Spinal cord (tissue), 10 donors: ENCODE data around the gene FREM1. TPM values are rescaled to one million over a fixed set of nuclear protein-coding genes. Genes with fewer than 3 reads are reported as not detected.

Experiments
- DNase-seq, 6 donors: peaks; one replicate each; pipeline versions ENCODE4 v3.0.0 to v3.0.0-alpha.2; 2013 to 2015; ENCODE audit warnings: low spot score in 6 of 6, low read depth in 4 of 6
- H3K27ac ChIP-seq: one replicate; pipeline ENCODE4 v1.5.1; 2013; ENCODE audit warnings: low read depth, low read length, control low read depth
- H3K27me3 ChIP-seq: one replicate; pipeline ENCODE4 v1.6.1; 2013; ENCODE audit warnings: low read length; ENCODE audit not compliant: control insufficient read depth, insufficient read depth
- H3K36me3 ChIP-seq: one replicate; pipeline ENCODE4 v1.6.1; 2013; ENCODE audit warnings: low read length; ENCODE audit not compliant: control insufficient read depth, insufficient read depth
- H3K4me1 ChIP-seq: one replicate; pipeline ENCODE4 v1.6.1; 2013; ENCODE audit warnings: low read length; ENCODE audit not compliant: control insufficient read depth, insufficient read depth
- H3K4me3 ChIP-seq: one replicate; pipeline ENCODE4 v1.5.1; 2013; ENCODE audit warnings: low read depth, low read length, control low read depth
- H3K9me3 ChIP-seq: one replicate; pipeline ENCODE4 v1.6.1; 2013; ENCODE audit warnings: low read length; ENCODE audit not compliant: control insufficient read depth, insufficient read depth
- WGBS: methylation state at CpG from one replicate; pipeline ENCODE4 v1.1.5; 2013; ENCODE audit warnings: missing lambda C conversion rate; ENCODE audit not compliant: insufficient coverage; 5-methylcytosine and 5-hydroxymethylcytosine counted together
- polyA plus RNA-seq, 2 donors: library from polyadenylated mRNA; unstranded; fragments of 120-200 nt; gene quantifications; one replicate each; pipeline ENCODE4 v1.2.1, GENCODE V29; 2013; ENCODE audit not compliant: insufficient read length in 2 of 2
- total RNA-seq, 2 donors: library from RNA; depleted of rRNA in 1 of 2; stranded (reverse); fragments of 120-200 nt in 1 of 2; fragments of >200 nt in 1 of 2; gene quantifications; one replicate each; pipeline versions ENCODE4 v1.2.3 to v1.2.4, GENCODE V29; 2013 to 2014
- donor health status: healthy.

Gene FREM1
- total and polyA plus RNA-seq, 4 donors: 20.8 to 41.5 (median 35.6) TPM

GRCh38 chr9:14830057-14830456, 80.2 kb downstream of the FREM1 start:
- WGBS: no CpG with 5 or more reads among the region's 1 CpG
- H3K4me1 ChIP-seq: no peaks in the 10 kb centered on the region
- peaks cover 1% of the 10 kb centered on the region for H3K9me3 ChIP-seq
- no peak overlapping the region for H3K4me3 ChIP-seq
- no peak overlapping the region for H3K27ac ChIP-seq
- no peak for DNase-seq
- H3K27me3 ChIP-seq: no peaks in the 10 kb centered on the region
- H3K36me3 ChIP-seq: peaks cover 3% of the 10 kb centered on the region

- peaks cover 1% of the 10 kb centered on the region for H3K9me3 ChIP-seq
- no peak overlapping the region for H3K4me3 ChIP-seq
- no peak for DNase-seq
- H3K27me3 ChIP-seq: no peaks in the 10 kb centered on the region
- H3K27ac ChIP-seq: no peak overlapping the region
- H3K36me3 ChIP-seq: peaks cover 3% of the 10 kb centered on the region
- no peaks in the 10 kb centered on the region for H3K4me1 ChIP-seq
These were observed 81.0 kb downstream of the FREM1 start for GRCh38 chr9:14829204-14829603.

- H3K4me3 ChIP-seq: no peak overlapping the region
- no peaks in the 10 kb centered on the region for H3K4me1 ChIP-seq
- H3K36me3 ChIP-seq: peaks cover 3% of the 10 kb centered on the region
- H3K9me3 ChIP-seq: peaks cover 1% of the 10 kb centered on the region
- WGBS: 96% methylated on average over 3 of the region's 3 CpGs
- no peaks in the 10 kb centered on the region for H3K27me3 ChIP-seq
- H3K27ac ChIP-seq: no peak overlapping the region
- no peak for DNase-seq
These were observed 82.4 kb downstream of the FREM1 start for GRCh38 chr9:14827805-14828204.

- Histone ChIP-seq H3K36me3 (peaks cover 3% of the 10 kb centered on the region), H3K4me3 (no peak overlapping the region), H3K4me1 (no peaks in the 10 kb centered on the region), H3K9me3 (no peaks in the 10 kb centered on the region), H3K27ac (no peak overlapping the region), H3K27me3 (no peaks in the 10 kb centered on the region)
- no peak for DNase-seq
- no CpG with 5 or more reads among the region's 1 CpG for WGBS
These were observed 85.7 kb downstream of the FREM1 start for GRCh38 chr9:14824481-14824880.

- Histone ChIP-seq H3K4me3 (no peak overlapping the region), H3K27ac (no peak overlapping the region), H3K9me3 (no peaks in the 10 kb centered on the region), H3K36me3 (peaks cover 3% of the 10 kb centered on the region), H3K27me3 (no peaks in the 10 kb centered on the region), H3K4me1 (no peaks in the 10 kb centered on the region)
- no peak for DNase-seq
- no CpG with 5 or more reads among the region's 2 CpGs for WGBS
These were observed 86.4 kb downstream of the FREM1 start for GRCh38 chr9:14823800-14824199.

- no peak for DNase-seq
- WGBS: no CpG with 5 or more reads among the region's 1 CpG
These were observed 87.6 kb downstream of the FREM1 start for GRCh38 chr9:14822666-14823065.

GRCh38 chr9:14819183-14819582, 91.0 kb downstream of the FREM1 start:
- WGBS: no CpG with 5 or more reads among the region's 4 CpGs
- DNase-seq: no peak
- Histone ChIP-seq H3K9me3 (no peaks in the 10 kb centered on the region), H3K4me3 (no peak overlapping the region), H3K4me1 (no peaks in the 10 kb centered on the region), H3K36me3 (no peaks in the 10 kb centered on the region), H3K27ac (no peak overlapping the region), H3K27me3 (no peaks in the 10 kb centered on the region)

More at GRCh38 chr9:14822666-14823065, 87.6 kb downstream of the FREM1 start:
- Histone ChIP-seq H3K9me3 (no peaks in the 10 kb centered on the region), H3K4me1 (no peaks in the 10 kb centered on the region), H3K36me3 (peaks cover 1% of the 10 kb centered on the region), H3K4me3 (no peak overlapping the region), H3K27me3 (no peaks in the 10 kb centered on the region), H3K27ac (no peak overlapping the region)

GRCh38 chr9:14814249-14814628, 96.0 kb downstream of the FREM1 start:
- no peak overlapping the region for H3K4me3 ChIP-seq
- no peaks in the 10 kb centered on the region for H3K27me3 ChIP-seq
- H3K27ac ChIP-seq: no peak overlapping the region
- no peaks in the 10 kb centered on the region for H3K4me1 ChIP-seq
- DNase-seq: no peak
- H3K9me3 ChIP-seq: no peaks in the 10 kb centered on the region
- no peaks in the 10 kb centered on the region for H3K36me3 ChIP-seq

- DNase-seq: peak in 1 of 6 donors; percentile 7
- Histone ChIP-seq H3K9me3 (no peaks in the 10 kb centered on the region), H3K36me3 (no peaks in the 10 kb centered on the region), H3K4me1 (no peaks in the 10 kb centered on the region), H3K4me3 (no peak overlapping the region), H3K27me3 (no peaks in the 10 kb centered on the region), H3K27ac (no peak overlapping the region)
- 69% methylated on average over 5 of the region's 12 CpGs for WGBS
These were observed 96.6 kb downstream of the FREM1 start for GRCh38 chr9:14813336-14814248.

GRCh38 chr9:14812806-14813205, 97.4 kb downstream of the FREM1 start:
- no peak overlapping the region for H3K4me3 ChIP-seq
- no peaks in the 10 kb centered on the region for H3K4me1 ChIP-seq
- H3K36me3 ChIP-seq: no peaks in the 10 kb centered on the region
- no peak for DNase-seq
- WGBS: 90% methylated on average over 4 of the region's 6 CpGs
- H3K9me3 ChIP-seq: no peaks in the 10 kb centered on the region
- no peaks in the 10 kb centered on the region for H3K27me3 ChIP-seq
- H3K27ac ChIP-seq: no peak overlapping the region
